Choroid plexus epithelial cell (primary cell): ENCODE data around the gene SYNPO2.
"Not testable (repeated sequence)": the region's sequence is repeated elsewhere in the genome, so short reads cannot be mapped to it uniquely, and the experiment has no call there.

ENCODE experiments used
- DNase-seq: peaks from one replicate; pipeline ENCODE4 v3.0.0-alpha.2; 2010; ENCODE audit warnings: low read depth
- H3K4me3 ChIP-seq: 2 replicates; pipeline ENCODE4 v1.5.1; 2011; ENCODE audit warnings: low read depth, mild to moderate bottlenecking, control low read depth, low read length, moderate library complexity
- CTCF ChIP-seq: conservative IDR thresholded peaks from 2 replicates; pipeline ENCODE4 v1.5.1; 2011; ENCODE audit warnings: low read depth, mild to moderate bottlenecking, control low read depth, inconsistent platforms, low read length, moderate library complexity

The SYNPO2 gene

DNA sequence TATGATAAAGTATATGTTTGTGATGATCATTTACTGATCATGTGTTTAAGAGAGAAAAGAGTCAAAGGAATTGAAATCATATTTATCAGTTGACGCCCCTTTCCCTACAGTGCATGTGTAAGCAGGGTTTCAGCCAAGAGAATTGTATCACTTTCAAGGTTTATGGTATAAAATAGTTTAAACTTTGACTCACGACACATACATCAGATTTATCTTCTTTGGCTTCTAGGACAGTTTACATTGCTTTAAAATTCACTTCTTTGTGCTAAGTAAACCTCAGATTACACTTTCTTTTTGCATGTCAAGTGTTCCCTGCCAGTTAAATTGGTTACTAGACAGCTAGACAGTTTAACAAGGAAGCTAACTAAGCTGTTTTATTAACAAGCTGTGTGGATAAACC is 160.7 kb downstream of the SYNPO2 start:
- no peak for DNase-seq
- TF ChIP-seq CTCF: no peak
- H3K4me3 ChIP-seq: no peak overlapping the region

DNA sequence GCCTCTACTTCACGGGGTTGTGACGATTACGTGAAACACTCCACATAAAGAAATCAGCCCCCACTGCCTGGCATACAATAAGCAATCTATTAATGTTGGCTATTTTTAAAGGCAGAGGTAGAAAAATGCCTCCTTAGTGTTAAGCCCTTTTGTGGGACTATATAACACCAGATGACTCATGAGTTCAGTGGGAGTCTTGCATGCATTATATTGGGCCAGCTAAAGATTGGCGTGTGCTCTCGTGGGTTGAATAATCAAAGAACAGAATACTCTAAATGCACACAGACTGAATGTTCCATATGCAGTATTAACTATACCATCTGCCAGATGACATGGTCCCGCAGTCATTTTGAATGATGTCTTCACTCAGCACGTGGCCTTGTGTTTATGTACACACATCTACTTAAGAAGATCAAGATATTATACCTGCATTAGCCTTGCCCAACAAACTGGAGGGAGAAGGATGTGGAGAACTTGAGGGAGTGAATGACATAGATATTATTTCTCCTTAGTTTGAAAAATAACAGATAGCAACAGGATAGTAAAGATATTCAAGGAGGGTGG is 162.0 kb downstream of the SYNPO2 start:
- DNase-seq: peak; percentile 24
- H3K4me3 ChIP-seq: no peak overlapping the region
- no peak for TF ChIP-seq CTCF

DNA sequence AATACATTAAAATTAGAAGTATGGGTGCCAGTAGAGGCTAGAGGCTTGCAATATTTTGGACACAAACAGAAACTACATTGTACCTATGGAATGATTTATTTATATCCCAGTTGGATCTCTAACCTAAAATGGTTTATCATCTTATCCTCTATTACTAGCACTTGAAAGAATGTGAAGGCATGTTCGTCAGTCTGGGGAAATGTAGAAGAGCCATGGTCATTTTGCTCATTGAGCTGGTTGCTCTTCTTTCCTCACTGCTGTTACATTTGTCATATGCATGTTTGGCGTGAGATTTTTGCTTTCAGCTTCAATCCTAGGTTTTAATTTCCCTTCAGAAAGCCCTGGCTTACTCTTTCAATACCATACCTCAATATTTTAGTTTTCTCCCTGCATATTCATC is 164.6 kb downstream of the SYNPO2 start:
- no peak overlapping the region for H3K4me3 ChIP-seq
- no peak for TF ChIP-seq CTCF
- DNase-seq: peak; percentile 14

DNA sequence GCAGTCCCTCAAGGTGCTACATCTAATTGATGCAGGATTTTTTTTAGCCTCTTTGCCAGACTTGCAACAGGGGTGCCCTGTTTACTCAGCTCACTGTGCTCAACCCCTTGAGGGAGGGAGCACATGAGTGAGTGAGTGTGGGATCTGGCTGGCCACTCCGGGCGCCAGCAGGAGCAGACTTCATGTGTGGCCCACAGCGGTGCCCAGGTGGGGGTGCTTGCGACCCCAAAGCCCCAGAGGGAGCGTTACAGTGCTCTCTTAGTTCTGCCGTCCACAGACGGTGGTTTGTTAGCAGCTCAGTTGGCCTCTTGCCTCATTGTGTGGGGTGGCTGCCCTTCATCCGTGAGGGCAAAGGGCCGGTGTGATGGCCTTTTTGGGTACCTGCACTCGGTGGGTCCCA is 165.3 kb downstream of the SYNPO2 start:
- no peak for DNase-seq
- TF ChIP-seq CTCF: no peak
- H3K4me3 ChIP-seq: no peak overlapping the region

DNA sequence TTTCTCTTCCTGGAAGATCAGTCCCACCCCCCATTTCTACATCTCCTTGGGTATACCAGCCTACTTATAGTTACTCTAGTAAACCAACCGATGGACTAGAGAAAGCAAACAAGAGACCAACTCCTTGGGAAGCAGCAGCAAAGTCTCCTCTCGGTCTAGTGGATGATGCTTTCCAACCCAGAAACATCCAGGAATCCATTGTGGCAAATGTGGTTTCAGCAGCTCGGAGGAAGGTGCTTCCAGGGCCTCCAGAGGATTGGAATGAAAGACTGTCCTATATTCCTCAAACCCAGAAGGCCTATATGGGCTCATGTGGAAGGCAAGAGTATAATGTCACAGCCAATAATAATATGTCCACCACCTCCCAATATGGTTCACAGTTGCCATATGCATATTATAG is 168.8 kb downstream of the SYNPO2 start:
- no peak overlapping the region for H3K4me3 ChIP-seq
- DNase-seq: no peak
- no peak for TF ChIP-seq CTCF

DNA sequence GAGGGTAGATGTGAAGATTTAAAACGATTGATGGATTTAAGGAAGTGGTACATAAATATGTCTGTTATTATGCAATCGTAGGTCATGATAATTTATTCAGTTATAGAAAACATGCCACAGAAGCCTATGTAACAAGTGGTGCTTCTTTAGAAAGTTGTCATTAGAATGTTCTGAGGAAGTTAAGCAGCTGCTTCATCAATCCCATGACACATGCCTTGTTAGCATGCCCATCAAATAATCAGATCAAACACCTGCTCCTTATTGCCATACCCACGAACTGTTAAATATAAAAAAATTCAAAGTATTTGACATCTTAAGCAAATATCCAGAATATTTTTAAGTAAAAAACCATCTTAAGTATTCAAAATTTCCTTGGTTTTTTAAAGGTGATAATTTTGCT is 170.6 kb downstream of the SYNPO2 start:
- no peak overlapping the region for H3K4me3 ChIP-seq
- no peak for DNase-seq
- TF ChIP-seq CTCF: no peak

GRCh38 chr4:119067125-119067524 is 178.5 kb downstream of the SYNPO2 start:
- H3K4me3 ChIP-seq, DNase-seq: not testable (repeated sequence)

DNA sequence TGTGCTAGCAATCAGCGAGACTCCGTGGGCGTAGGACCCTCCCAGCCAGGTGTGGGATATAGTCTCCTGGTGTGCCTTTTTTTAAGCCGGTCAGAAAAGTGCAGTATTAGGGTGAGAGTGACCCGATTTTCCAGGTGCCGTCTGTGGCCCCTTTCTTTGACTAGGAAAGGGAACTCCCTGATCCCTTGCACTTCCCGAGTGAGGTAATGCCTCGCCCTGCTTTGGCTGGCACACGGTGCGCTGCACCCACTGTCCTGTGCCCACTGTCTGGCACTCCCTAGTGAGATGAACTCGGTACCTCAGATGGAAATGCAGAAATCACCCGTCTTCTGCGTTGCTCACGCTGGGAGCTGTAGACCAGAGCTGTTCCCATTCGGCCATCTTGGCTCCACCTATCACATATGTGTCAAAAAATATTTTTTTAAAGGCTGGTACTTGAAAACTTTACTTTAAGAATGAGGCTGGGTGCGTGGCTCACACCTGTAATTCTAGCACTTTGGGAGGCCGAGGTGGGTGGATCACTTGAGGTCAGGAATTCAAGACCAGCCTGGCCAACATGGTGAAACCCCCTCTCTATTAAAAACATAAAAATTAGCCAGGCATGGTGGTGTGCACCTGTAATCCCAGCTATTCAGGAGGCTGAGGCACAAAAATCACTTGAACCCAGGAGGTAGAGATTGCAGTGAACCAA is 179.2 kb downstream of the SYNPO2 start:
- H3K4me3 ChIP-seq, DNase-seq: not testable (repeated sequence)
